Suprapubic skin (tissue), 4 donors: ENCODE results near the gene RBMS3. TPM values are rescaled to one million over a fixed set of nuclear protein-coding genes. Genes with fewer than 3 reads are reported as not detected.

ENCODE experiments used
- DNase-seq, 2 donors: peaks; one replicate each; pipeline ENCODE4 v3.0.0-alpha.2; 2019; ENCODE audit warnings: low spot score in 2 of 2
- H3K27ac ChIP-seq: fragments of 200-600 bp; sonication (generic); one replicate; pipeline ENCODE4 v1.5.1; 2019
- H3K27me3 ChIP-seq: fragments of 200-600 bp; sonication (generic); one replicate; pipeline ENCODE4 v1.5.1; 2019
- H3K36me3 ChIP-seq: fragments of 200-600 bp; sonication (generic); one replicate; pipeline ENCODE4 v1.5.1; 2019
- H3K4me1 ChIP-seq: fragments of 200-600 bp; sonication (generic); one replicate; pipeline ENCODE4 v1.5.1; 2019
- H3K4me3 ChIP-seq: fragments of 200-600 bp; sonication (generic); one replicate; pipeline ENCODE4 v1.5.1; 2019; ENCODE audit warnings: mild to moderate bottlenecking
- H3K9me3 ChIP-seq: fragments of 200-600 bp; sonication (generic); one replicate; pipeline ENCODE4 v1.5.1; 2019
- CTCF ChIP-seq, 2 donors: fragments of 200-600 bp in 1 of 2; fragments of 450-650 bp in 1 of 2; sonication (generic) in 1 of 2; IDR thresholded peaks; one replicate each; pipeline ENCODE4 v1.5.1; 2016 to 2019; ENCODE audit warnings: antibody characterized with exemption in 2 of 2, mild to moderate bottlenecking in 1 of 2, moderate library complexity in 1 of 2
- EP300 ChIP-seq: sonication (generic); formaldehyde crosslinking; IDR thresholded peaks from one replicate; pipeline ENCODE4 v1.6.1; 2017; ENCODE audit warnings: antibody characterized with exemption
- POLR2A ChIP-seq, 2 donors: fragments of 450-650 bp; IDR thresholded peaks; one replicate each; pipeline ENCODE4 v1.6.1; 2017; ENCODE audit warnings: antibody characterized with exemption in 2 of 2, mild to moderate bottlenecking in 2 of 2, moderate library complexity in 2 of 2
- POLR2AphosphoS5 ChIP-seq, 3 donors: sonication (generic); formaldehyde crosslinking; IDR thresholded peaks; one replicate each; pipeline ENCODE4 v1.6.1; 2017; ENCODE audit warnings: antibody characterized with exemption in 3 of 3
- WGBS: methylation state at CpG from one replicate; pipeline ENCODE4 v1.1.5; 2018; 5-methylcytosine and 5-hydroxymethylcytosine counted together
- total RNA-seq, 4 donors: library from RNA; depleted of rRNA; stranded (reverse); fragments of >200 nt; gene quantifications; one replicate each; pipeline ENCODE4 v1.1.0, GENCODE V29; 2016

The RBMS3 gene
- total RNA-seq, 4 donors from 2014 or later, result 7.7 to 23.4 (median 11.9) TPM

DNA sequence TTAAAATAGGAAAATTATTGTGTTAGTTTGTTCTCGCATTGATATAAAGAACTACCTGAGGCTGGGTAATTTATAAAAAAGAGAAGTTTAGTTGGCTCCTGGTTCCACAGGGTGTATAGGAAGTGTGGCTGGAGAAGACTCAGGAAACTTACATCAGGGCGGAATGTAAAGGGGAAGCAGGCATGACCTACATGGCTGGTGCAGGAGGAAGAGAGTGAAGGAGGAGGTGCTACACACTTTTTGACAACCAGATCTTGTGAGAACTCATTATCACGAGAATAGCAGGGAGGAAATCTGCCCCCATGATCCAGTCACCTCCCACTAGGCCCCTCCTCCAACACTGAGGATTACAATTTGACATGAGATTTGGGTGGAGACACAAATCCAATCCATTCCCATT is 490.7 kb downstream of the RBMS3 start:
- WGBS, result 80% methylated on average over 3 of the region's 3 CpGs
- no peaks in the 10 kb centered on the region for H3K27me3 ChIP-seq
- no peak for TF ChIP-seq CTCF (IDR thresholded peaks at IDR 0.05)
- no peak for TF ChIP-seq EP300
- no peak for TF ChIP-seq POLR2AphosphoS5 (IDR thresholded peaks at IDR 0.05)
- TF ChIP-seq POLR2A (IDR thresholded peaks at IDR 0.05), result no peak
- DNase-seq, result no peak
- no peak overlapping the region for H3K27ac ChIP-seq
- H3K4me3 ChIP-seq, result no peak overlapping the region
- H3K36me3 ChIP-seq, result no peaks in the 10 kb centered on the region
- H3K9me3 ChIP-seq, result no peaks in the 10 kb centered on the region
- H3K4me1 ChIP-seq, result no peaks in the 10 kb centered on the region

DNA sequence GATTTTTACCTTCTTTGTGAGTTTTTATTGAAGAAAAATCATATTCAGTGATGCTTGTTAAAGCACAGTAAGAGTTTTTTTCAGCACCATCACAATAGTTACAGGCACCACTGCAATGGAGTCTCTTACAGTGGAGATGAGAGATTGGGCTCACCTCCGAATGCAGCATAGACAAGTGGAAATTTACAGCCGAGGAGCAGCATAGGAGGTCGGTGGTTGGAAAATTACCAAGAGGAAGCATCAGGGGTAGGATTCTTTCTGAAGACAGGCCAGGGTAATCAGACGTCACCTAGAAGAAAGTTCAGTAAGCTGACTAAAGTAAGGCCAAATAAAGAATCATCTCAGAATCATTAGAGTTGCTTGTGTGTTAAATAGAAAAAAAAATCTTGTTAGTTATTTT is 491.6 kb downstream of the RBMS3 start:
- TF ChIP-seq POLR2A (IDR thresholded peaks at IDR 0.05) (no peak), POLR2AphosphoS5 (IDR thresholded peaks at IDR 0.05) (no peak), CTCF (IDR thresholded peaks at IDR 0.05) (no peak), EP300 (no peak)
- no peak overlapping the region for H3K27ac ChIP-seq
- no peak overlapping the region for H3K4me3 ChIP-seq
- 68% methylated on average over 4 of the region's 4 CpGs for WGBS
- DNase-seq, result no peak
- H3K4me1 ChIP-seq, result no peaks in the 10 kb centered on the region
- no peaks in the 10 kb centered on the region for H3K27me3 ChIP-seq
- no peaks in the 10 kb centered on the region for H3K9me3 ChIP-seq
- H3K36me3 ChIP-seq, result no peaks in the 10 kb centered on the region

DNA sequence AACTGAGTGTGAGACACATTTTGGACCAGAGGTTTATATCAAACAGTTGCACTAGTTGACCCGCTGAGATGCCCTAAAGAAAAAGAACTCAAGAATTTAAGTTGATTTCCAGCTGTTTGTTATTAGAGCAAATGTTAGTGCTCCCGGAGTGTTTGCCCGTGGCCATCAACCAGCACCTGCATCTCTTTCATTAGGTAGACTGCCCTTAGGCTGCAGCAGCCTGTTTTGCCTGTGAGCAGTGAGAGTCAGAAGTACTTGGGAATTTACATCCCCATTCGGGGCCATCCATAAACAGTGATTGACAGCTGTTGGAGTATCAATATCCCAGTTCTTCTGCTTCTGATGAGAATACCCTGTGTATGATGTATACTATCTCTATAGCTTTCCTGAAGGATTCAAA is 492.6 kb downstream of the RBMS3 start:
- 88% methylated on average over 4 of the region's 4 CpGs for WGBS
- H3K36me3 ChIP-seq, result no peaks in the 10 kb centered on the region
- no peak overlapping the region for H3K4me3 ChIP-seq
- H3K27ac ChIP-seq, result no peak overlapping the region
- no peaks in the 10 kb centered on the region for H3K9me3 ChIP-seq
- TF ChIP-seq POLR2A (IDR thresholded peaks at IDR 0.05) (no peak), EP300 (no peak), CTCF (IDR thresholded peaks at IDR 0.05) (no peak), POLR2AphosphoS5 (IDR thresholded peaks at IDR 0.05) (no peak)
- no peaks in the 10 kb centered on the region for H3K4me1 ChIP-seq
- no peaks in the 10 kb centered on the region for H3K27me3 ChIP-seq
- DNase-seq, result no peak

GRCh38 chr3:29775340-29775739 is 494.5 kb downstream of the RBMS3 start:
- Histone ChIP-seq H3K4me1 (no peaks in the 10 kb centered on the region), H3K4me3 (no peak overlapping the region), H3K9me3 (no peaks in the 10 kb centered on the region), H3K27me3 (no peaks in the 10 kb centered on the region), H3K36me3 (no peaks in the 10 kb centered on the region), H3K27ac (no peak overlapping the region)
- no peak for DNase-seq
- no peak for TF ChIP-seq POLR2AphosphoS5 (IDR thresholded peaks at IDR 0.05)
- no peak for TF ChIP-seq EP300
- TF ChIP-seq CTCF (IDR thresholded peaks at IDR 0.05), result no peak
- no peak for TF ChIP-seq POLR2A (IDR thresholded peaks at IDR 0.05)
- 75% methylated on average over 5 of the region's 5 CpGs for WGBS

DNA sequence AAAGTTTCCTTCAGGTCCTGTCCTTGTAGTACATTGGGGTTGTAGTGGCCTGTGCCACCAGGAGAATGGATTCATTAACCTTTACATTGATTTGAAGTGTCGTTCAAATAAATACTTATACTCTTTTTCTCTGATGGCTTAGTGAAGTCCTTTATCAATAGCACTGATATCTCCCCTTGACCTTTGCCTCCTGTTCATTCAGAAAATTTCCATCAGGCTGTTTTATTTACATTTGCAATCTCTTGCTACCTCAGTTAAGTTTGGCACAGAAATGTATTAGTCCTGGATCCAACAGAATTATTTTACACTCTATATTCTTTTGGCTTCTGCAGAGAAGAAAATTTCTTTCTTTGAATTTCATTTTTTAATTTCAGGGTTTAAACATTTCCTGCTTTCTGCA is 497.0 kb downstream of the RBMS3 start:
- DNase-seq, result no peak
- no peaks in the 10 kb centered on the region for H3K36me3 ChIP-seq
- no peak overlapping the region for H3K4me3 ChIP-seq
- TF ChIP-seq CTCF (IDR thresholded peaks at IDR 0.05), result no peak
- TF ChIP-seq POLR2AphosphoS5 (IDR thresholded peaks at IDR 0.05), result no peak
- TF ChIP-seq EP300, result no peak
- no peak for TF ChIP-seq POLR2A (IDR thresholded peaks at IDR 0.05)
- 93% methylated on average over 1 of the region's 1 CpG for whole genome bisulfite sequencing
- H3K4me1 ChIP-seq, result no peaks in the 10 kb centered on the region
- H3K27ac ChIP-seq, result no peak overlapping the region
- H3K27me3 ChIP-seq, result no peaks in the 10 kb centered on the region
- no peaks in the 10 kb centered on the region for H3K9me3 ChIP-seq
